SW 1271 (cell line): ENCODE data around the gene CCDC3.
"Not testable (repeated sequence)": the region's sequence is repeated elsewhere in the genome, so short reads cannot be mapped to it uniquely, and the experiment has no call there.

Experiments used
- DNase-seq, 2 experiments: peaks; one replicate each; lab custom pipeline; 2025; lab: John Stamatoyannopoulos, UW

CCDC3 gene

GRCh38 chr10:12887780-12888179 is 113.7 kb downstream of the CCDC3 start:
- DNase-seq: no peak

DNA sequence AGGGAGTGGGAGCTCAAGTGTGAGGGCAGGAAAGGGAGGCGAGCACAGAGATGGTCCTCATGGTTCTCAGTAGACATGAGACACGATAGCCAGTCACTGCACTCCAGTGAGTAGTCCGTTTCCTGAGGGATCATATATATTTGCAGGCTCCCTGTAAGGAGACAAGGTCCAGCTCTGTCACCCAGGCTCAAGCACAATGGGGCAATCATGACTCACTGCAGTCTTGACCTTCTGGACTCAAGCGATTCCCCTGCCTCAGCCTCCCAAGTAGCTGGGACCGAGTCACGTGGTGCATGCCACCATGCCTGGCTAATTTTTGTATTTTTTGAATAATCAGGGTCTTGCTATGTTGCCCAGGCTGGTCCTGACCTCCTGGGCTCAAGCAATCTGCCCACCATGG is 116.7 kb downstream of the CCDC3 start:
- no peak for DNase-seq

- DNase-seq: no peak
Observed at GRCh38 chr10:12880423-12880822, 121.1 kb downstream of the CCDC3 start.

GRCh38 chr10:12877150-12877549 is 124.4 kb downstream of the CCDC3 start:
- no peak for DNase-seq

GRCh38 chr10:12876266-12876665 is 125.2 kb downstream of the CCDC3 start:
- no peak for DNase-seq

DNA sequence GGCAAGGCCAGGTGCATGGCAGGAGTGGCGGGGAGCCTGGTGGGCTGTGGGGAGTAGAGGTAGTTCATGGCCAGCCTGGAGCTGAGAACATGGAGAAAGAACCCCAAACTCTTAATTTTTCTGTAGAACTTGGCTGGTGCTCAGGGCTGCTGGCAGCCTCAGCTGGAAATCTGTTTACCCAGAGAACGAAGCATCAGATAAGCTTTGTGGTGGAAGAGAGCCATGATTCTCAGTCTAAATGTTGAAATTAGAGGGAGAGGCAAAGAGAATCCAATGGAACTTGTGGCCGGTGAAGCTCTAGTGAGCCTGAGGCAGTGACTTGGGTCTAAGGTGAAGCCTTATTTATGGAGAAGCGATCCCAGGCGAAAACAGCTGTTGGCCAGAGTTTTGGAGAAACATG is 126.4 kb downstream of the CCDC3 start:
- no peak for DNase-seq

- no peak for DNase-seq
Observed at GRCh38 chr10:12874501-12874900, 127.0 kb downstream of the CCDC3 start.

- no peak for DNase-seq
Observed at GRCh38 chr10:12873172-12873571, 128.3 kb downstream of the CCDC3 start.

DNA sequence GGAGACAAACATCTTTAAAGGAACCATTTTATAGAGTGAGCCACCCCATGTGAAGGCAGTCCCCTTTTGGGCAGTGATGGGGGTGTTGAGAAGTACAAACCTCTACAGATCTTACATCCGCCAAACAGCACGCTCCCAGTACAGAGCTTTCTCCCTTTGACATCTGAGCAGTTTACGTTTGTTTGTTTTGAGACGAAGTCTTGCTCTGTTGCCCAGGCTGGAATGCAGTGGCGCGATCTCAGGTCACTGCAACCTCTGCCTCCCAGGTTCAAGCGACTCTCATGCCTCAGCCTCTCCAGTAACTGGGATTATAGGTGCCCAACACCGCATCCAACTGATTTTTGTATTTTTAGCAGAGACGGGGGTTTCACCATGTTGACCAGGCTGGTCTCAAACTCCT is 128.9 kb downstream of the CCDC3 start:
- DNase-seq: no peak

DNA sequence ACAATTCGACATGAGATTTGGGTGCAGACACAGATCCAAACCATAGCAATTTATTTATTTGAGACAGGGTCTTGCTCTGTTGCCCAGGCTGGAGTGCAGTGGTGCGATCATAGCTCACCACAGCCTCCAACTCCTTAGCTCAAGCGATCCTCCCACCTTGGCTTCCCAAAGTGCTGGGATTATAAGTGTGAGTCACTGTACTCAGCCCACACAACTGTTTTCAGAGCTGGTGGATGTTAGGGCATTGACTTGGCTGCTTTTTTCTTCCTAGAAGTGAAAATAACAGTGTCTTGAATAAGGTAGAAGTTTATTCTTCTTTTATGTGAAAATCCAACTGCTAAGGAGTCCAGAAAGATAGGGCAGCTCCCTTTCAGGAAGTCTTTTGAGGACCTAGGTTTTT is 132.1 kb downstream of the CCDC3 start:
- no peak for DNase-seq

DNA sequence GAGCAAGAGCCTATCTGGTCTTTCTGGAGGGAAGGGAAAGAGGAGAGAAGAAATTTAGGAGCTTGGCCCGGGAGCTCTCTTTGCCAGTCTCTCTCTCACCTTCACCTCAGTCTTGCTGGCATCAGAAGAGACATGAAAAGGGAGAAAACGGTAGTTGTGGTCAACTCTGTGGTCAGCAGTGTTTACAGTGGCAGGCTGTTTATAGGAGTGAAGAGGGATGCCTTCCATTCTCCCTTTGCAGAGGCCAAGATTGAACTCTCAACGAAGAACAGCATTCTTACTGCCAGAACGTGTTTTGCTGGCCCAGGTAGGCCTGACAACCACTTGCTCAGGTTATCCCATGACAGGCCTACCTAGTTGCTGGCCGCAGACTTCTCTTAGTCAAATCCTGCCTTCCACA is 133.3 kb downstream of the CCDC3 start:
- DNase-seq: no peak

- not testable (repeated sequence) for DNase-seq
Observed at GRCh38 chr10:12865515-12865914, 136.0 kb downstream of the CCDC3 start.

GRCh38 chr10:12862459-12862858 is 139.1 kb downstream of the CCDC3 start:
- DNase-seq: no peak

DNA sequence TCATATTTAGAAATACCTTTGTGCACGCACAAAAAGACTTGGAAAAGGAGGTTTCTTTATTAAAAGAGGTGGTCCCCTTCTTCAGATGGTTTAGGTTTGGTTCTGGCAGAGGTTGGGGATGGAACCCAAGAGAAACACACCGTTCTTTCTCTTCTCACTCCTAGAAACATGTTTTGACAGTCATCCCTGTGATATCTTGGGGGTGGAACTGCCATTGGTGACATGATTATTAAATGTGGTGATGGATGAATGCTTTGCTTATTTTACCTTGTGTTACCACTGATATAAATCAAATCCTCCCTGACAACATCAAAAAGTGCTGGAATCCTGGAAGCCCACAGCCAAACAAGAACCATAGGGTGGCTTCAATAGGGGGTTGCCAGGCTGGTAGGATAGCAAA is 146.5 kb downstream of the CCDC3 start:
- DNase-seq: no peak

GRCh38 chr10:12852687-12853086 is 148.8 kb downstream of the CCDC3 start:
- no peak for DNase-seq

GRCh38 chr10:12849319-12850181 is 152.0 kb downstream of the CCDC3 start:
- DNase-seq: no peak

DNA sequence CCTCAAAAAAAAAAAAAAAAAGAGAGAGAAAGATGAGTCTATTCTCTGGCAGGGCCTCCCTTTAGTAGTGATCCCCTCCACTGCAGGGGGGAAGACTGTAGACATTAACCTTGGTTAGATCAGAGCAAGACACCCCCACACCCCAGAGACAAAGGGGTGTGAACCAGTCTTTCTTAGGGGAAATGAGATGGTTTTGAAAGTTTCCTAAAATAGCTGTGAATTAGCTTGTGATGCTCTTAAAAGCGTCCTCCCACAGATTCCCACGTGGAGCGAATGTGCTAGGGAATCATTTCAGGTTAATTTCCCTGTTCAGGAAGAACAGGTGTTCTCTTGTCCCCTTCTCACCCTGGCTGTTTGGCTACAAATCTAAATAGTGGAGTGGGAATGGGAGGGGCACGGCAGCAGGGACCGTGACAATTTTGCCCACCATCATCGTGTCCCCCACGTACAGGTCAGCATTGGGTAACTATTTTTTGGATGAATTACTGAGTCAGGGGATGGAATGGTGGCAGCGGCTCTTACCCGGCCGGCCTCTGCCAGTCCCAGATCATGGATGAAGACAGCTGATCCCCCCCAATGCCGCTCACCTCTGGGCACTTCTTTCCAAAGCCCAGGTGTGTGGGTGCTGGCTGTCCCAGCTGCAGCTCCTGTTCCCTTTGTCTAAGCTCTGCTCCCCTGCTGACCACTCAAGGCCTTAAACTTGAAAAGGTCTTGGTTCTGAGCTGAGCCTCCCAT is 152.9 kb downstream of the CCDC3 start:
- no peak for DNase-seq

GRCh38 chr10:12847361-12847975 is 154.0 kb downstream of the CCDC3 start:
- peak in 1 of 2 experiments; percentile 5 for DNase-seq

DNA sequence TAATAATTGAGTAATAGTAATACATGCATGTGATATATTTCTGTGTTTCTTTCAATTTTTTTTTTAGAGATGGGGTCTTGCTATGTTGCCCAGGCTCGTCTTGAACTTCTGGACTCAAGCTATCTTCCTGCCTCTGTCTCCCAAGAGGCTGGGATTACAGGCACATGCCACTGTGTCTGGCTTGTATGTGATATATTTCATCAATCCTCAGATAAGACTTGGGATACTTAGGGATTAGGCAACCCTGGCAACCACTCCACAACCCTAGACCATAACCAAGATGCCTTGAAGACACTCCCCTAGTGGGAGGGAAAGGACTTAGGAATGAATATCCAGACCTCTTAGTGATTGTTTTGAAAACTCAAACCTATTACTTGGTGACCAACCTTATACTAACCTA is 154.8 kb downstream of the CCDC3 start:
- DNase-seq: no peak
